AG04450 (cell line): ENCODE data around the gene INO80E. TPM values are rescaled to one million over a fixed set of nuclear protein-coding genes. Genes with fewer than 3 reads are reported as not detected.

ENCODE experiments used
- CTCF ChIA-PET: fragments of 300-600, 350-600 bp; formaldehyde crosslinking; extraction: SDS; loops from one replicate; lab custom pipeline; 2022; ENCODE audit warnings: antibody characterized with exemption, inconsistent platforms; lab: Charles Lee
- POLR2A ChIA-PET: fragments of 350-600 bp; formaldehyde crosslinking; extraction: SDS; loops from one replicate; lab custom pipeline; 2021; ENCODE audit warnings: antibody characterized with exemption, inconsistent platforms; lab: Yijun Ruan, JAX
- DNase-seq: peaks from one replicate; pipeline ENCODE4 v3.0.0-alpha.2; 2011; ENCODE audit warnings: low read depth, low spot score
- H3K27ac ChIP-seq: one replicate; pipeline ENCODE4 v1.5.1; 2012; ENCODE audit warnings: low read depth, low read length, control low read depth
- H3K27me3 ChIP-seq: one replicate; pipeline ENCODE4 v1.6.0; 2012; ENCODE audit warnings: low read length; ENCODE audit not compliant: control insufficient read depth, insufficient read depth
- H3K4me3 ChIP-seq: 2 replicates; pipeline ENCODE4 v1.5.1; 2011; ENCODE audit warnings: mild to moderate bottlenecking, low read depth, low read length, control low read depth
- H3K9me3 ChIP-seq: 2 replicates; pipeline ENCODE4 v1.5.1; 2012; ENCODE audit warnings: low read length; ENCODE audit not compliant: control insufficient read depth, insufficient read depth
- polyA minus RNA-seq: library from RNA; depleted of rRNA, polyadenylated mRNA; stranded (reverse); fragments of >200 nt; gene quantifications from 2 replicates; pipeline ENCODE4 v1.2.3, GENCODE V29; 2011; rRNA and poly(A)+ RNA removed
- polyA plus RNA-seq: library from polyadenylated mRNA; depleted of rRNA; stranded (reverse); fragments of >200 nt; gene quantifications from 2 replicates; pipeline ENCODE4 v1.2.3, GENCODE V29; 2011; rRNA removed
- TF ChIP-seq, protein P1 (sequence below): IDR thresholded peaks from 2 replicates; pipeline ENCODE4 v1.5.1; 2011; ENCODE audit warnings: low read depth, low read length, control low read depth, inconsistent platforms

The INO80E gene, protein sequence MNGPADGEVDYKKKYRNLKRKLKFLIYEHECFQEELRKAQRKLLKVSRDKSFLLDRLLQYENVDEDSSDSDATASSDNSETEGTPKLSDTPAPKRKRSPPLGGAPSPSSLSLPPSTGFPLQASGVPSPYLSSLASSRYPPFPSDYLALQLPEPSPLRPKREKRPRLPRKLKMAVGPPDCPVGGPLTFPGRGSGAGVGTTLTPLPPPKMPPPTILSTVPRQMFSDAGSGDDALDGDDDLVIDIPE
- 27.3 and 27.5 TPM in 2 replicates for polyA plus RNA-seq
- 8.6 and 10.1 TPM in 2 replicates for polyA minus RNA-seq

DNA sequence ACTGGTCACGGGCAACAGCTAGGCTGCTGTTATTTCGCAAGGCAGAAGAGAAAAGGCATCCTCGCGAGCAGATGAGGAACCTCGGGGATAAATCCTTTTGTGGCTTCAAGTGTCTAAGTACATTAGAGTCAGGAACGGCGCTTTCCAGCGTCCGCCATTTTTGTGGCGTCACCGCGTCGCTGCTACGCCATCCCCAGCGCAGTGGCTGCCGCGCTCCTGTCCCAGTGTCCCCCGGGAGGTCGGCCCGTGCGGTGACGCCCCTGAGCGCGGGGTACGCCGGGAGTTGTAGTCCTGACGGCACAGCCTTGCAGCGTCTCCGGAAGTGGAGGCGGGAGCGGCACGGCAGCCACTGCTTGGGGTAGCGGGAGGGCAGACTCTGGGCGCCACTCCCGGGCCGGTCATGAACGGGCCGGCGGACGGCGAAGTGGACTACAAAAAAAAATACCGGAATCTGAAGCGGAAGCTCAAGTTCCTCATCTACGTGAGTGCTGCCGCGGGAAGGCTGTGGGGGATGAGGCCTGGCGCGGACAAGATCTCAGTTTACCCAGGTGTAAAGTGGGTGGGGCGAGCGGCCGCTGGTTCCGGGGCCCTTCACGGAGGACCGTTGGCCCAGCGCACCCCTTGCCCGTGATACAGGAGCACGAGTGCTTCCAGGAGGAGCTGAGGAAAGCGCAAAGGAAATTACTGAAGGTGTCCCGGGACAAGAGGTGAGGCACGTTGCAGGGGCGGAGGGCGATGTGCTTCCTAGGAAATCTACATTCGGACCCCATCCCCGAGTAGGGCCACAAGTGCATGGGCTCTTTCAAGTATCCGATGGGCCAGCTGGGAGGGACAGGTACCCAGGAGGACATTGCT, at the start of gene INO80E:
Gene INO80E, plus strand, starts transcription at position 331 of the 855 bp plus-strand sequence. Its CDS starts 70 bp downstream, at position 401.
- Histone ChIP-seq H3K27ac (peak within 1 kb of the TSS; percentile 80), H3K9me3 (no peaks in the 10 kb centered on the region; the same call in 1 of the 2 replicates), H3K4me3 (peak within 1 kb of the TSS; percentile 95), H3K27me3 (no peaks in the 10 kb centered on the region)
- DNase-seq: peak; percentile 87
- ChIA-PET POLR2A (interaction anchor here (0.7 to 2.2 kb wide), 4 partner anchors 9 to 70 kb away, joined by 3 to 8 read pairs (median 5); partner anchors contain the start of genes KCTD13 and TAOK2), CTCF (interaction anchor here (0.7 to 1.9 kb wide), 3 partner anchors 10 to 148 kb away, joined by 3 to 6 read pairs (median 3); no protein-coding TSS in a partner anchor)
- TF ChIP-seq, protein P1, sequence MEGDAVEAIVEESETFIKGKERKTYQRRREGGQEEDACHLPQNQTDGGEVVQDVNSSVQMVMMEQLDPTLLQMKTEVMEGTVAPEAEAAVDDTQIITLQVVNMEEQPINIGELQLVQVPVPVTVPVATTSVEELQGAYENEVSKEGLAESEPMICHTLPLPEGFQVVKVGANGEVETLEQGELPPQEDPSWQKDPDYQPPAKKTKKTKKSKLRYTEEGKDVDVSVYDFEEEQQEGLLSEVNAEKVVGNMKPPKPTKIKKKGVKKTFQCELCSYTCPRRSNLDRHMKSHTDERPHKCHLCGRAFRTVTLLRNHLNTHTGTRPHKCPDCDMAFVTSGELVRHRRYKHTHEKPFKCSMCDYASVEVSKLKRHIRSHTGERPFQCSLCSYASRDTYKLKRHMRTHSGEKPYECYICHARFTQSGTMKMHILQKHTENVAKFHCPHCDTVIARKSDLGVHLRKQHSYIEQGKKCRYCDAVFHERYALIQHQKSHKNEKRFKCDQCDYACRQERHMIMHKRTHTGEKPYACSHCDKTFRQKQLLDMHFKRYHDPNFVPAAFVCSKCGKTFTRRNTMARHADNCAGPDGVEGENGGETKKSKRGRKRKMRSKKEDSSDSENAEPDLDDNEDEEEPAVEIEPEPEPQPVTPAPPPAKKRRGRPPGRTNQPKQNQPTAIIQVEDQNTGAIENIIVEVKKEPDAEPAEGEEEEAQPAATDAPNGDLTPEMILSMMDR: no peak

DNA sequence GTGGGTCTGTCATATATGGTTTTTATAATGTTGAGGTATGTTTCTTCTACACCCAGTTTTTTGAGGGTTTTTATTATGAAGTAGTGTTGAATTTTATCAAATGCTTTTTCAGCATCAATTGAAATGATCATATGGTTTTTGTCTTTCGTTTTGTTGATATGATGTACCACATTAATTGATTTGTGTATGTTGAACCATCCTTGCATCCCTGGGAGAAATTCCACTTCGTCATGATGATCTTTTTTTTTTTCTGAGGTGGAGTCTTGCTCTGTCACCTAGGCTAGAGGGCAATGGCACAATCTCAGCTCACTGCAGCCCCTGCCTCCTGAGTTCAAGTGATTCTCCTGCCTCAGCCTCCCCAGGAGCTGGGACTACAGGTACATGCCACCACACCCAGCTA, 48.1 kb upstream of the INO80E start:
- CTCF ChIA-PET: no interaction called here
- POLR2A ChIA-PET: no interaction called here

DNA sequence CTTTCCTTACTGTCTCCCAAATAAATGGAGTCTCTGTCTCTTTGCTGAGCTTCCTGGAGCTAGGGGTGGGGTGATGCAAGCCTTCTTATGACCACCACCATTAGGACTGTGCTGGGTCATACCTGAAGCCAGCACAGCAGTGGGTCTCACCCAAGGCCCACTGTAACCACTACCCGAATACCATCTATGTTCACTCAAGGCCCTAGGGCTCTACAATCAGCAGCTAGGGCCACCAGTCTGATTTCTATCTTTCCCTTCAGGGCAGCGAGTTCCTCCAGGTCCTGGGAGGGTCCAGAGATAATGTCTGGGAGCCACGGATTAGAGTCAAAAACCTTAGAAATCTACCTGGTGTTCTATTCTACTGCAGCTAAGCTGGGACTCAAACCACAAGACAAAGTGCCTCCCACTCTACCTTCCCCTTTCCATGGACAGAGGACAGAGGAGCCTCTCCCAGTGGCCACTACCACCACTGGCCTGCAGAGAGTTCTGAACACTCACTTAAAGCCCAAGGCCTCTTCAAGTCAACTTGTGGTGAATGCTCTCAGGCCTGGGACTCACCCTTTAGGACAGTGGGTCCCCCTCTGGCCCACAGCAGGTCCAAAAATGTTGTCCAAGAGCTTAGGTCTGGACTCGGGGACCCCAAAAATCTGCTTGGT, 45.1 kb upstream of the INO80E start:
- ChIA-PET CTCF (no interaction called here), POLR2A (interaction anchor here (1.0 to 1.5 kb wide), 2 partner anchors 11 to 25 kb away, joined by 3 to 4 read pairs; partner anchors contain the start of genes KCTD13 and TMEM219)
- Histone ChIP-seq H3K9me3 (no peaks in the 10 kb centered on the region; the same call in 1 of the 2 replicates), H3K4me3 (no peak overlapping the region), H3K27me3 (no peaks in the 10 kb centered on the region), H3K27ac (no peak overlapping the region)
- TF ChIP-seq, protein P1: no peak
- no peak for DNase-seq

More for the DNA sequence above, 48.1 kb upstream of the INO80E start:
- Histone ChIP-seq H3K4me3 (no peak overlapping the region), H3K9me3 (no peaks in the 10 kb centered on the region; the same call in 1 of the 2 replicates), H3K27me3 (no peaks in the 10 kb centered on the region), H3K27ac (no peak overlapping the region)
- no peak for DNase-seq
- TF ChIP-seq, protein P1: no peak

DNA sequence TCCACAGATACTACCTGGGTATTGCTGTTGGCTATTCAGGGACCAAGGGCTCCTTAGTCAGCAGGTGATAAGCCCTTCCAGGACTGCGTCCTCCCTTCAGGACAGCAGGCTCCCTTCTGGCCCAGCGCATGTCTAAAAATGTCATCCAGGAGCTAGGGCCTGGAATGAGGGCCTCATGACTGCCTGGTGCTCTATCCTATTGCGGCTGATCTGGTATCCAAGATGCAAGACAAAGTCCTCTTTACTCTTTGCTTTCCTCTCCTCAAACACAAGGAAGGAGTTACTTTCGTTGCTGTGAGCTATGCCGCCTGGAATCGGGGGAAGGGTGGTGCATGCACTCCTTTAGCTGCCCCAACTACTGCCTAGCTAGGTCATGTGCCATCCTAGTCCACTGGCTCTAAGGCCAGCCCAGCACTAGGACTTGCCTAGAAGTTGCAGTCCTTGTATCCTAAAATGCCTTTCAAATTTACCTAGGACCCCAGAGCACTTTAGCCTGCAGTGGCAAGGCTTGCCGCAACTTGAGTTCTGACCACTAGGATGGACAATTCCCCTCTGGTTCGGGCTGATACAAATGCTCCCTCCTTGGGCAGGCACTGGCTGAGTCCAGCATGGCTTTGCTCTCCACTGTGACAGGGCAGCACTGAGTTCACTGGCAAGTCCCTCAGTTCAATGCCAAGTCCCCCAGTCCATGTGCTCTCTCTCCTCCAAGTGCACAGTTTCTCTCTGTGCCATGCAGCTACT, 44.2 kb upstream of the INO80E start:
- no peak for DNase-seq
- CTCF ChIA-PET: no interaction called here
- POLR2A ChIA-PET: interaction anchor here (1.0 to 1.5 kb wide), 2 partner anchors 10 to 26 kb away, joined by 3 to 4 read pairs; partner anchors contain the start of genes KCTD13 and TMEM219
- no peak overlapping the region for H3K4me3 ChIP-seq
- H3K9me3 ChIP-seq: no peaks in the 10 kb centered on the region; the same call in 1 of the 2 replicates
- TF ChIP-seq, protein P1: no peak
- no peak overlapping the region for H3K27ac ChIP-seq
- H3K27me3 ChIP-seq: no peaks in the 10 kb centered on the region
